Measurements from ENCODE around the gene MLLT6. TPM values are rescaled to one million over a fixed set of nuclear protein-coding genes. Genes with fewer than 3 reads are reported as not detected.

The MLLT6 gene
- total RNA-seq = 12.0 and 17.3 TPM in 2 replicates

GRCh38 chr17:38704606-38705522 is at the start of gene MLLT6:
TSS of gene MLLT6 (plus strand) at chr17:38705273. CDS start at chr17:38705633, 360 bp downstream.
- DNase-seq (ENCODE audit: low read depth in 2 of 2) = peak; percentile 84

GRCh38 chr17:38656959-38657823 is 47.9 kb upstream of the MLLT6 start:
- DNase-seq (ENCODE audit: low read depth in 2 of 2) = peak; percentile 44 to 60

GRCh38 chr17:38657824-38658740 is 47.0 kb upstream of the MLLT6 start:
- DNase-seq (ENCODE audit: low read depth in 2 of 2) = no peak

- DNase-seq (ENCODE audit: low read depth in 2 of 2) = no peak
Measured at GRCh38 chr17:38658741-38659345, 46.2 kb upstream of the MLLT6 start.

GRCh38 chr17:38659415-38659814 is 45.7 kb upstream of the MLLT6 start:
- DNase-seq (ENCODE audit: low read depth in 2 of 2) = no peak

- peak in 1 of 2 donors; percentile 17 for DNase-seq (ENCODE audit: low read depth in 2 of 2)
Measured at GRCh38 chr17:38660097-38661025, 44.7 kb upstream of the MLLT6 start.

GRCh38 chr17:38663125-38663751 is 41.8 kb upstream of the MLLT6 start:
- peak; percentile 60 to 72 for DNase-seq (ENCODE audit: low read depth in 2 of 2)

- DNase-seq (ENCODE audit: low read depth in 2 of 2) = no peak
Measured at GRCh38 chr17:38663964-38664644, 41.0 kb upstream of the MLLT6 start.

GRCh38 chr17:38667099-38667786 is 37.8 kb upstream of the MLLT6 start:
- peak; percentile 76 to 83 for DNase-seq (ENCODE audit: low read depth in 2 of 2)

GRCh38 chr17:38667787-38668122 is 37.3 kb upstream of the MLLT6 start:
- no peak for DNase-seq (ENCODE audit: low read depth in 2 of 2)

- no peak for DNase-seq (ENCODE audit: low read depth in 2 of 2)
Measured at GRCh38 chr17:38669520-38669919, 35.6 kb upstream of the MLLT6 start.

- DNase-seq (ENCODE audit: low read depth in 2 of 2) = no peak
Measured at GRCh38 chr17:38671939-38672720, 32.9 kb upstream of the MLLT6 start.

GRCh38 chr17:38672788-38673706 is 32.0 kb upstream of the MLLT6 start:
- DNase-seq (ENCODE audit: low read depth in 2 of 2) = no peak

- peak; percentile 23 to 31 for DNase-seq (ENCODE audit: low read depth in 2 of 2)
Measured at GRCh38 chr17:38673707-38674013, 31.4 kb upstream of the MLLT6 start.

GRCh38 chr17:38674014-38674748 is 30.9 kb upstream of the MLLT6 start:
- no peak for DNase-seq (ENCODE audit: low read depth in 2 of 2)

Measured in lung microvascular endothelial cell (primary cell).